Muscle layer of duodenum (tissue), 2 donors: ENCODE measurements around the gene EFNB2.

Experiments
- H3K27ac ChIP-seq: one replicate; pipeline ENCODE4 v1.7.0; 2013; ENCODE audit warnings: mild to moderate bottlenecking, low read length
- H3K27me3 ChIP-seq: one replicate; pipeline ENCODE4 v1.7.0; 2013; ENCODE audit warnings: low read depth, mild to moderate bottlenecking, control low read depth, low read length
- H3K36me3 ChIP-seq, 2 donors: one replicate each; pipeline ENCODE4 v1.7.0; 2013; ENCODE audit warnings: low read length in 2 of 2, control low read depth in 1 of 2, mild to moderate bottlenecking in 1 of 2; ENCODE audit not compliant: insufficient read depth in 2 of 2, control insufficient read depth in 1 of 2
- H3K4me1 ChIP-seq, 2 donors: one replicate each; pipeline ENCODE4 v1.7.0; 2013; ENCODE audit warnings: low read length in 2 of 2, mild to moderate bottlenecking in 2 of 2, control low read depth in 1 of 2, moderate library complexity in 1 of 2; ENCODE audit not compliant: insufficient read depth in 2 of 2, control insufficient read depth in 1 of 2
- H3K4me3 ChIP-seq, 2 donors: one replicate each; pipeline ENCODE4 v1.7.0; 2013; ENCODE audit warnings: low read length in 2 of 2, low read depth in 1 of 2, mild to moderate bottlenecking in 1 of 2
- H3K9me3 ChIP-seq, 2 donors: one replicate each; pipeline ENCODE4 v1.7.0; 2013; ENCODE audit warnings: low read length in 2 of 2, control low read depth in 1 of 2, mild to moderate bottlenecking in 1 of 2; ENCODE audit not compliant: control insufficient read depth in 1 of 2
- donor health status: healthy.

The EFNB2 gene

GRCh38 chr13:106489849-106490568, 45.5 kb downstream of the EFNB2 start:
- no peak overlapping the region for H3K27ac ChIP-seq
- H3K9me3 ChIP-seq = no peaks in the 10 kb centered on the region
- H3K4me3 ChIP-seq = no peak overlapping the region
- H3K4me1 ChIP-seq = peaks cover 0 to 19% of the 10 kb centered on the region in 2 donors
- no peaks in the 10 kb centered on the region for H3K27me3 ChIP-seq
- peaks cover 13 to 15% of the 10 kb centered on the region in 2 donors for H3K36me3 ChIP-seq

DNA sequence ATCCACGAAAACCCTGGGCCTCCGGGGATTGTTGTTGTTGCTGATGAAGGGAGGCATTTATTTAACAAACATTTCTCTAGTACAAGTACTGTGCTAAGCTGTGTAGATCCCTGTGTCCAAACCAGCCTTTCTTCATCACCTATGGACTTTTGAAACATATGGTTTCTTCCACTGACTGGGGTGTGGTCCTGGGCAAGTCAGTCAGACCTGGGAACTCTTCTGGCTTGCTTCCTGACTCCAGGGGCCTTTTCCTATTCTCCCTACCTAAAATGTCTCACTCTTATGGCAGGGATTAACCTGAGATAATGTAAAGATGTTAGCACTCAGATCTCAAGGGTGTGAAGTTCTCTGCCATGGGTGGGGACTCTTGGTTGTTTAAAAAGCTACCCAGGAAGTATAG, 46.8 kb downstream of the EFNB2 start:
- peak overlapping the region; percentile 1 for H3K27ac ChIP-seq
- H3K4me3 ChIP-seq = no peak overlapping the region
- H3K4me1 ChIP-seq = peaks cover 0 to 20% of the 10 kb centered on the region in 2 donors
- H3K27me3 ChIP-seq = no peaks in the 10 kb centered on the region
- H3K36me3 ChIP-seq = peaks cover 10 to 13% of the 10 kb centered on the region in 2 donors
- no peaks in the 10 kb centered on the region for H3K9me3 ChIP-seq

DNA sequence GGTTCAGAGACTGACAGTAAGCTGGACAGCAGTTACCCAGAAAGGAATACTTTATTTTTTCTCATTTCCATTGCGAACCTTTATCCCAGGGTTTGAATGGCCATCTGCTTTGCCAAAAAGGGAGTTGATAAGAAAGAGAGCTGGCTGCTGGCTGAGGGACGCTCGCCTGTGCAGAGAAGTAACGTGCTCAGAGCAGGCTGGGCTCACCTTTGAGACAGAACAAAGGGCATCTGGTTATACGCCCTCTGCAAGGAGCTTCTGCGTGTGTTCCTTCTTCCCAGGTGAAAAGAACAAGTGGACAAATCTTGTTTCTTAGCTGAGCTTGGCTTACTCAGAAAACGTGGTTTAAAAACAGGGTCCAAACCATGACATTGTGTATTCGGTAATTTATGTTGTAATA, 47.4 kb downstream of the EFNB2 start:
- H3K36me3 ChIP-seq = peaks cover 4 to 12% of the 10 kb centered on the region in 2 donors
- H3K4me1 ChIP-seq = peaks cover 0 to 20% of the 10 kb centered on the region in 2 donors
- H3K27ac ChIP-seq = no peak overlapping the region
- no peak overlapping the region for H3K4me3 ChIP-seq
- H3K9me3 ChIP-seq = no peaks in the 10 kb centered on the region
- H3K27me3 ChIP-seq = no peaks in the 10 kb centered on the region

- H3K36me3 ChIP-seq = peaks cover 3 to 4% of the 10 kb centered on the region in 2 donors
- no peak overlapping the region for H3K4me3 ChIP-seq
- H3K27ac ChIP-seq = no peak overlapping the region
- H3K27me3 ChIP-seq = no peaks in the 10 kb centered on the region
- H3K4me1 ChIP-seq = peaks cover 0 to 16% of the 10 kb centered on the region in 2 donors
- no peaks in the 10 kb centered on the region for H3K9me3 ChIP-seq
Measured at GRCh38 chr13:106487129-106487528, 48.3 kb downstream of the EFNB2 start.

- no peaks in the 10 kb centered on the region for H3K9me3 ChIP-seq
- H3K27ac ChIP-seq = no peak overlapping the region
- peaks cover 0 to 12% of the 10 kb centered on the region in 2 donors for H3K4me1 ChIP-seq
- H3K27me3 ChIP-seq = no peaks in the 10 kb centered on the region
- H3K36me3 ChIP-seq = no peaks in the 10 kb centered on the region
- H3K4me3 ChIP-seq = no peak overlapping the region
Measured at GRCh38 chr13:106486287-106486686, 49.2 kb downstream of the EFNB2 start.

GRCh38 chr13:106484537-106485193, 50.8 kb downstream of the EFNB2 start:
- Histone ChIP-seq H3K4me3 (peak overlapping the region; percentile 2 to 40), H3K36me3 (no peaks in the 10 kb centered on the region), H3K4me1 (peaks cover 0 to 6% of the 10 kb centered on the region in 2 donors), H3K27me3 (no peaks in the 10 kb centered on the region), H3K27ac (peak overlapping the region; percentile 52), H3K9me3 (no peaks in the 10 kb centered on the region)

DNA sequence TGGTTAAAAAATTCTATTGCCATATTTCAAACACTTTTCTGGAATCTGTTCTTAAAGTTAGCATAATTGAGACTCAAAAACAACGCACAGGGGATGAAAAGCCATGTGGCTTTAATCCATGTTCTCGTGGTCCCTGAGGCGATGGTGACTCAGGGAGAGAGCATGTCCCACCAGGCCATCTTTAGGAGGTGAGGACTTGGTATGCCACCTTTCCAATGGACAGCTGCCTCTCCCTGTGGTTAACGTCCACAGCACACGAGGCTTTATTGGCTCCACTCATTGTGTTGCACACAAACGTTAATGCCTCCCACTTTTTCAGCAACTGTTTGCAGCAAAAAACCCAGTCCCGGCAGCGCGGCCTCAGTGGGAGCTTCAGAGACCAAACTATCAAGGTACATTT, 51.4 kb downstream of the EFNB2 start:
- Histone ChIP-seq H3K27me3 (no peaks in the 10 kb centered on the region), H3K4me1 (peaks cover 0 to 6% of the 10 kb centered on the region in 2 donors), H3K27ac (peak overlapping the region; percentile 52), H3K36me3 (no peaks in the 10 kb centered on the region), H3K9me3 (no peaks in the 10 kb centered on the region), H3K4me3 (peak overlapping the region in 1 of 2 donors; percentile 2)

DNA sequence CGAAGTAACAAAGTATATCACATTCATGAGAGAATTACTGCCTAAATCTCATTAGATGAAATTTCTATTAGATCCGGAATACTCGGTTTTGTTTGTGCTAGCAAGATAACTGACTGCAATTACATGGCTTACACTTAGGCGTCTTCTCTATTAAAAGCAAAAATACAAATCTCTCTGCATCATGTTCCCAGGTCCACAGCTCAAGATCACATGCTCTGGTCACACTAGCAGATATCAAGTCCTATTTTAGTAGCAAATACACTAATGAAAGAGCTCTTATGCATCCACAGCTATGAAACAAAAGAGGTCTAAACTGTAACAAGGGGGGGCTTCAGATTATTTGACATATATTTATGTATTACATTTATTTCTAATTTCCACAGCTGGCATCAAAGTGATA, 53.5 kb downstream of the EFNB2 start:
- Histone ChIP-seq H3K4me3 (no peak overlapping the region), H3K4me1 (peaks cover 0 to 6% of the 10 kb centered on the region in 2 donors), H3K27me3 (no peaks in the 10 kb centered on the region), H3K9me3 (no peaks in the 10 kb centered on the region), H3K36me3 (no peaks in the 10 kb centered on the region), H3K27ac (no peak overlapping the region)

DNA sequence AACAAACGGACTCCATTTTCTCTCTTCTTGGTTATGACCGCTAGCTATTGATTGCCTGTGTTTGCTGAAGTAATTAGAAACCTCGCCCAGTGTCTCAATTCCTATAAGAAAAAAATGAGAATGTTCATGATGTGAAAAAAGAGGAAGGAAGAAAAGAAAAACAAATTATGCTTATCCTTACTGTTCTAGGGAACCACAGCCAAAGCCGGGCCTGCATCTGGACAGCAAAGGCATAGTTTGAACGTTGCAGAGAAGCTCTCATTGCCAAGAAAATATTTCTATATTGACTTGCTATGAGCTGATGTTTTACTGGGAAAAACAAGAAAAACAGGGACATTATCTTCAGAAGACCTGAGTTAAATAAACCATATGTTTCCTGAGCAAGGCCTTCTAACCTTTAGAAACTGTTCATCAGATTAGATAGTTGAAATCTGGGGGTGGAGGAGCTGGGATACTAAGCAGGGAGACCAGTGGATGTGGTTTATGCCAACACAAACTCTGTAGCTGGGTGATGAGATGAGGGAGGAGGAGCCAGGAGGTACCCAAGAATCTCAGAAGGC, 55.0 kb downstream of the EFNB2 start:
- H3K36me3 ChIP-seq = no peaks in the 10 kb centered on the region
- H3K4me3 ChIP-seq = no peak overlapping the region
- peaks cover 0 to 4% of the 10 kb centered on the region in 2 donors for H3K4me1 ChIP-seq
- no peaks in the 10 kb centered on the region for H3K27me3 ChIP-seq
- H3K27ac ChIP-seq = no peak overlapping the region
- H3K9me3 ChIP-seq = no peaks in the 10 kb centered on the region

GRCh38 chr13:106479929-106480328, 55.5 kb downstream of the EFNB2 start:
- H3K36me3 ChIP-seq = no peaks in the 10 kb centered on the region

GRCh38 chr13:106478116-106478515, 57.3 kb downstream of the EFNB2 start:
- Histone ChIP-seq H3K9me3 (no peaks in the 10 kb centered on the region), H3K4me3 (no peak overlapping the region), H3K27me3 (no peaks in the 10 kb centered on the region), H3K27ac (no peak overlapping the region), H3K36me3 (no peaks in the 10 kb centered on the region), H3K4me1 (no peaks in the 10 kb centered on the region)

More at GRCh38 chr13:106479929-106480328, 55.5 kb downstream of the EFNB2 start:
- H3K4me3 ChIP-seq = no peak overlapping the region
- H3K9me3 ChIP-seq = no peaks in the 10 kb centered on the region
- H3K27ac ChIP-seq = no peak overlapping the region
- no peaks in the 10 kb centered on the region for H3K27me3 ChIP-seq
- no peaks in the 10 kb centered on the region for H3K4me1 ChIP-seq
